Psoas muscle (tissue), 8 donors: ENCODE results near the gene SRMS. TPM values are rescaled to one million over a fixed set of nuclear protein-coding genes. Genes with fewer than 3 reads are reported as not detected.

ENCODE experiments used
- ATAC-seq, 4 donors: fragments of 200-7000 bp; cut with Tn5 transposase; one replicate each; pipeline ENCODE4 v1.9.1; 2020; ENCODE audit warnings: moderate library complexity in 3 of 4, mild to moderate bottlenecking in 2 of 4
- DNase-seq, 2 donors: peaks; one replicate each; pipeline ENCODE4 v3.0.0-alpha.2; 2020
- H3K27ac ChIP-seq: fragments of 200-600 bp; one replicate; pipeline ENCODE4 v1.8.0; 2022
- H3K27me3 ChIP-seq, 3 donors: fragments of 200-600 bp in 1 of 3; one replicate each; pipeline versions ENCODE4 v1.6.1 to v1.8.0; 2013 to 2022; ENCODE audit warnings: low read length in 2 of 3, mild to moderate bottlenecking in 2 of 3, moderate library complexity in 1 of 3; ENCODE audit not compliant: insufficient read depth in 3 of 3
- H3K36me3 ChIP-seq, 2 donors: fragments of 200-600 bp in 1 of 2; one replicate each; pipeline versions ENCODE4 v1.6.1 to v1.8.0; 2013 to 2022; ENCODE audit warnings: low read depth in 1 of 2, mild to moderate bottlenecking in 1 of 2, moderate library complexity in 1 of 2; ENCODE audit not compliant: insufficient read depth in 1 of 2
- H3K4me1 ChIP-seq: fragments of 200-600 bp; one replicate; pipeline ENCODE4 v1.8.0; 2022
- H3K4me3 ChIP-seq: fragments of 200-600 bp; one replicate; pipeline ENCODE4 v1.8.0; 2022; ENCODE audit warnings: mild to moderate bottlenecking
- H3K9me3 ChIP-seq: fragments of 200-600 bp; one replicate; pipeline ENCODE4 v1.8.0; 2022
- WGBS, 3 donors: extraction: QIAGEN DNeasy Blood & Tissue Kit; methylation state at CpG; one replicate each; pipeline versions ENCODE4 v1.1.6 to v1.1.7; 2013; 5-methylcytosine and 5-hydroxymethylcytosine counted together
- intact Hi-C, 2 donors: fragments of 100-400 bp; cut with DNase I; formaldehyde crosslinking; loops; one replicate each; pipeline versions ENCODE4 v1.11.0 to v1.14.2; 2022
- long read RNA-seq, 2 donors: library from polyadenylated mRNA; unstranded; transcript quantifications; one replicate each; pipeline ENCODE4 v2.0.0, GENCODE V29; 2021
- polyA plus RNA-seq, 3 donors: library from polyadenylated mRNA; stranded (reverse); fragments of 200-250 nt; gene quantifications; one replicate each; pipeline ENCODE4 v1.2.3, GENCODE V29; 2013
- total RNA-seq, 4 donors: library from RNA; stranded (reverse); fragmentation: NEBNext Ultra II Directional in 2 of 4; extraction: Animal tissue kit (Norgen Biotek cat#: 25700) in 2 of 4; gene quantifications; one replicate each; pipeline versions ENCODE4 v1.2.1 to v1.2.4, GENCODE V29; 2021 to 2023
- TF ChIP-seq, protein P1 (sequence below): fragments of 200-600 bp; IDR thresholded peaks from one replicate; pipeline ENCODE4 v1.8.0; 2022; ENCODE audit warnings: antibody characterized with exemption
- donor health status: healthy with polysubstance abuse.
- donor health status: DM: no; HTN: no; CAD: no; lungs with moderate emphysema.
- donor health status: Bipolar disorder and iron deficiency.
- donor health status: healthy.
- donor health status: DM: yes; HTN: yes; CAD: no.
- donor health status: DM: no; HTN: no; CAD: no.
- donor health status: DM: no; HTN: no; CAD: no.
- donor health status: DM: yes; HTN: yes; CAD: no.

The SRMS gene
- total RNA-seq (not detected), polyA plus RNA-seq (not detected)
- long read RNA-seq, donor 1, result 0 reads
- long read RNA-seq, donor 2, result 0 reads

DNA sequence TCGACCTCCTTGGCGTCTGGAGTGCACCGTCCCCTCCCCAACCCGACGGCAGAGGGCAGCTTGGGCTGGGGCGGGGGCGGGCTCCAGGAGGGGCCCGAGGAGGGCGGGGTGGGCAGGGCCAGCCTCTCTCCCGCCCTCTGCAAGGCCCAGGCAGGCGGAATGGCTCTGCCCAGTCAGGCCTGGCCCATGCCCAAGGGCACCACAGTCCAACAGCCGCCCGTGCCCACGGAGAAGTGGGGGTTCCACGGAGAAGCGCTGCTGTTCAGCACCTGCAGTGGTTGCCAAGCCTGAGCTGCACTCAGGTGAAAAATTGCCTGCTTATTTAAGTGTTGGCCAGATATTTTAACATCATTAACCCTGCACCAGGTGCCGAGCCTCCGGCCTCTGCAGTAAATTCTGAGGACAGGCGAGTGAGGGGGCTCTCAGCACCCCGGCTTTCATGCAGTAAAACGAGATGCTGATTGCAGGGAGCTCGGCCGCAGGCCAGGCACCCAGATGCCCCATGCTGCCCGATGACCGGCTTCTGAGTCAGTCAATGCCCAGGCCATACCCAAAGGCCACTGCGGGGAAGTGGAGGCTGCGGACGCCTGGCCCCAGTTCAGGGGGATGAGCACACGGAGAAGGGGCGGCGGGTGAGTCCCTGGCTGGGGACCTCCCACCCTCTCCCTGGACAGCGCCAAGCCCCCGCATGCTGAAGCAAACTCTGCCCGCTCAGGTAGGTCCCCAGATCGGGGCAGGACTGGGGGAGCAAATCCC is at the start of gene SRMS:
SRMS (minus strand) TSS at position 25 of the 756 bp plus-strand sequence. CDS start 286 bp downstream, outside the sequence.
- peaks cover 0 to 73% (median 27%) of the 10 kb centered on the region in 3 donors for H3K27me3 ChIP-seq
- no peak for ATAC-seq
- H3K36me3 ChIP-seq, result no peaks in the 10 kb centered on the region
- no peak within 1 kb of the TSS for H3K27ac ChIP-seq
- H3K4me1 ChIP-seq, result no peaks in the 10 kb centered on the region
- H3K9me3 ChIP-seq, result no peaks in the 10 kb centered on the region
- no peak within 1 kb of the TSS for H3K4me3 ChIP-seq
- WGBS, 3 donors, result 41 to 45% (median 42%) methylated on average over 34 to 35 of the region's 35 CpGs
- intact Hi-C loops, result no loop called here
- no peak for DNase-seq
- TF ChIP-seq, protein P1, sequence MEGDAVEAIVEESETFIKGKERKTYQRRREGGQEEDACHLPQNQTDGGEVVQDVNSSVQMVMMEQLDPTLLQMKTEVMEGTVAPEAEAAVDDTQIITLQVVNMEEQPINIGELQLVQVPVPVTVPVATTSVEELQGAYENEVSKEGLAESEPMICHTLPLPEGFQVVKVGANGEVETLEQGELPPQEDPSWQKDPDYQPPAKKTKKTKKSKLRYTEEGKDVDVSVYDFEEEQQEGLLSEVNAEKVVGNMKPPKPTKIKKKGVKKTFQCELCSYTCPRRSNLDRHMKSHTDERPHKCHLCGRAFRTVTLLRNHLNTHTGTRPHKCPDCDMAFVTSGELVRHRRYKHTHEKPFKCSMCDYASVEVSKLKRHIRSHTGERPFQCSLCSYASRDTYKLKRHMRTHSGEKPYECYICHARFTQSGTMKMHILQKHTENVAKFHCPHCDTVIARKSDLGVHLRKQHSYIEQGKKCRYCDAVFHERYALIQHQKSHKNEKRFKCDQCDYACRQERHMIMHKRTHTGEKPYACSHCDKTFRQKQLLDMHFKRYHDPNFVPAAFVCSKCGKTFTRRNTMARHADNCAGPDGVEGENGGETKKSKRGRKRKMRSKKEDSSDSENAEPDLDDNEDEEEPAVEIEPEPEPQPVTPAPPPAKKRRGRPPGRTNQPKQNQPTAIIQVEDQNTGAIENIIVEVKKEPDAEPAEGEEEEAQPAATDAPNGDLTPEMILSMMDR, result no peak

GRCh38 chr20:63596423-63596822 is 48.9 kb upstream of the SRMS start:
- no peaks in the 10 kb centered on the region for H3K27me3 ChIP-seq
- no peak for DNase-seq
- no peak overlapping the region for H3K27ac ChIP-seq
- intact Hi-C loops, result no loop called here
- H3K9me3 ChIP-seq, result no peaks in the 10 kb centered on the region
- peaks cover 4 to 66% of the 10 kb centered on the region in 2 donors for H3K36me3 ChIP-seq
- no peak for ATAC-seq
- 91 to 94% (median 92%) methylated on average over 6 of the region's 6 CpGs for WGBS, 3 donors
- TF ChIP-seq, protein P1, result no peak
- no peaks in the 10 kb centered on the region for H3K4me1 ChIP-seq
- H3K4me3 ChIP-seq, result no peak overlapping the region

GRCh38 chr20:63595416-63596127 is 48.0 kb upstream of the SRMS start:
- no peak overlapping the region for H3K4me3 ChIP-seq
- TF ChIP-seq, protein P1, result no peak
- ATAC-seq (no peak), DNase-seq (no peak)
- no peaks in the 10 kb centered on the region for H3K27me3 ChIP-seq
- H3K27ac ChIP-seq, result no peak overlapping the region
- 93 to 96% (median 93%) methylated on average over 25 to 30 of the region's 30 CpGs for WGBS, 3 donors
- peaks cover 4 to 66% of the 10 kb centered on the region in 2 donors for H3K36me3 ChIP-seq
- no peaks in the 10 kb centered on the region for H3K9me3 ChIP-seq
- no peaks in the 10 kb centered on the region for H3K4me1 ChIP-seq
- intact Hi-C loops, result no loop called here

DNA sequence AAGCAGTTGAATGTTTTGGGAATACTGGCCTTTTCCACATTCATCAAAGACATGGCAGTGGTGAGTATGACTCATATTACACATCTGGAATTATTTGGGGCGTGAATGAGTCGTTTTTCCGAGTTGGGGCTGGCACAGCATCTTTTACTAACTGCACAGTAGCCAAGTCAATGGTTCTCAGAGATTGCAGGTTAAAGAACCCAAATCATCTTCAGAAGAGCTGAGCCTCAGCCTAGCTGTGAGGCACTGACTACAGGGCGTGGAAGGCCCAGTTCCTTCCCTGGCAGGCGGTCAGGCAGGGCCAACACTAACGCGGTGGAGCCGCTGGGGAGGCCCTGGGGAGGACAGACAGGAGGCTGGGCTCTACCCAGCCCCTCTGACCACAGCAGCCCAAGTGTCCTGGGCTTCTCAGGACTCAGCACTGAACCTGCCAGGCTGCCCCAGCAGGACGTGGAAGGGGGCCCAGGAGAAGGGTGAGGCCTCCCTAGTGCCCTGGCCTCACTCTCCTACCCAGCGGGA is 46.6 kb upstream of the SRMS start:
- H3K36me3 ChIP-seq, result peaks cover 4 to 69% of the 10 kb centered on the region in 2 donors
- ATAC-seq, result peak in 1 of 4 donors; percentile 23
- no peak overlapping the region for H3K4me3 ChIP-seq
- peak in 1 of 2 donors; percentile 73 for DNase-seq
- no peaks in the 10 kb centered on the region for H3K4me1 ChIP-seq
- H3K27ac ChIP-seq, result no peak overlapping the region
- 58 to 80% (median 68%) methylated on average over 10 of the region's 10 CpGs for WGBS, 3 donors
- intact Hi-C loops, result no loop called here
- TF ChIP-seq, protein P1, result no peak
- no peaks in the 10 kb centered on the region for H3K27me3 ChIP-seq
- no peaks in the 10 kb centered on the region for H3K9me3 ChIP-seq
